GM19324 (cell line): ENCODE results near the gene ALKBH4.
A peak's percentile ranks its signal among the peaks of the same experiment; 100 is the strongest.
"Not testable (repeated sequence)": the region's sequence is repeated elsewhere in the genome, so short reads cannot be mapped to it uniquely, and the experiment has no call there.

Experiments used
- ATAC-seq: cut with Tn5 transposase; IDR thresholded peaks from one replicate; pipeline ENCODE4 v1.9.1; 2021; ENCODE audit warnings: mild to moderate bottlenecking, moderate library complexity; ENCODE audit not compliant: unreplicated experiment, low FRiP score

Gene ALKBH4

DNA sequence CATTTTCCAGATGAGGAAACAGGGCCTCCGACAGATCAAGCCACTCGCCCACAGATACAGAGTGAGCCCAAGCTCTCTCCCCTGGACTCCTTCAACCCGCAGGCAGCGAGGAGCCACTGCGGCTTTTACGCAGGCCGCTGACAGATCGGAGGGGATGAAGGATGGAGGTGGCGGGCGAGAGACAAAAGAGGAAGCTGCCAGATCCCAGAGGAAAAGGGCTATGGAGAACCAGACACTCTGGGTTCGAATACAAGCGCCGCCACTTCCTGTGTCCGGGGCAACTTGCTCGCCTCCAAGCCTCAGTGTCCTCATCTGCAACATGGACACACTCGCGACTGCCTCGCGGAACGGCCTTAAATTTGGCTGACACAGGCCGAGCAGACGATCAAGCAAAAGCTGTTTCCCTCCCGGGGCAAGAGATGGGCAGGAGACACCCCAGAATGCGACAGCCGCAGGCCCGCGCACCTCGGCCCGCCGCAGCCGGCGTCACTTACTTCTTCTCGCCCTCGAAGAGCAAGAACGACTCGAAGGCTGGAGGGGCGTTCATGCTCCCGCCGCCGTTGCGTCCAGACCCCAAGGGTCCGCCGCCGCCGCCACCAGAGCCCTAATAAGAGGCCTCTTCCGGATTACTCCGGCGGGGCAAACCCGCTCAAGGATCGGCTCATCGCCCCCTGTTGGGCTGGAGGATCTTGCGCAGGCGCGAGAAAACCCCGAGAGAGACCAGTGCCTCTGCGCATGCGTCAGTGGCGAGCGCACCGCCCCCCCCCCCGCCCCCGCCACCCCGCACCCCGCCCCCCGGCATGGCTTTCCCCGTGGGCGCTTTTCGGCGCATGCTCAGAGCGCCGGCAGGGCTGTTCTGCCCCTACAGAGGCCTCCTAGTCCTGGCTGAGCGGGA lies 13.9 kb upstream of the ALKBH4 start, which contains the start of gene POLR2J:
Gene POLR2J, minus strand, starts transcription at position 609 of the 895 bp plus-strand sequence. Its CDS starts 62 bp downstream, at position 547.
- peak; percentile 96 for ATAC-seq

DNA sequence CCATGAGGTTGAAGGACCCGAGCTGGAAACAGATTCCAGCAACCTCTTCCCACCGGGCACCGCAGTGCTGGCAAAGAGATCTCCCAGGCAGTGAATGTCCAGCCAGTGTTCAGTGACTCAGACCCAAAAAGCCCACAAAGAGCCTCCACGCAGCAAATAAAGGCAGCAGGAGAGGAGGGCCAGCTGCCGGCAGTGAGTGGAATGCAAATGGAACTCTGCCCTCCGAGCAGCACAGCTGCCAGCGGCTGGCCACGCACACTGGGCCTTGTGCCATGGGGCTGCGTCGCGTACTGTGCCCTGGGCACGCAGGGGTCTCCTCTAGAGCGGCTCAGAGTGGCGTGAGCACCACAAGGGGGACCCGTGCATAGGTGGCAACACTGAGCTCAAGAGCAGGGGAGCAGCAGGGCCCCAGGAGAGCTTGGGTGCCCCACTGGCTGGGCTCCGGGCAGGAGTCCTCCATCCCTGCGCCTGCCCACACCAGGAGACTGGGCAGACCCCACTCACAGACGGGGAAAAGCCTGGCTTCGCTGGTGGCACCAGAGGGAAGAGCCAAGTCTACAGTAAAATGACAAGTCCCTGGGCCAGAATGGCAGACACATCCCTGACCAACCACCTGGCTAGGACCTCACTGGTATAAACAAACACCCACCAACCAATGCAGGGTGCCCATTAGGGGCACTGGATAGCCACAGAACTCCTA lies 10.2 kb upstream of the ALKBH4 start:
- ATAC-seq = not testable (repeated sequence)

DNA sequence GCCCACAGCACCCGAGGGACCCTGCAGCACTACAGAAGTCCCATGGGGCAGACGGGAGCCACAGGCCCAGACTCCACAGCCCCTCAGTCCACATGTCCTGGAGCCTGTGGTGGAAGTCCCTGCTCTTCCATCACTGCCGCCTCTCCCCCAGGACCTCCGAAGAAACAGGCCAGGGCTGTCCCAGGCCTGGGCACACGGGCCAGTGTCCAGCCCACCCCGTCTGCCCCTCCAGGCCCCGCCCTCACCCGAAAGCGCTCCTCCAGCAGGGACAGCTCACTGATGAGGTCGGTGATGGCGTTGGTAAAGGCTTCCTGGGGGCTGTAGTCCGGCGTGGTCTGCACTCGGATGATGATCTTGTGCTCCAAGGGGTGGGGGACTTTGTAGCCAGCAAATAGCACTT lies 9.5 kb upstream of the ALKBH4 start:
- ATAC-seq = not testable (repeated sequence)

- no peak for ATAC-seq
Measured at GRCh38 chr7:102473271-102473991, 8.8 kb upstream of the ALKBH4 start.

DNA sequence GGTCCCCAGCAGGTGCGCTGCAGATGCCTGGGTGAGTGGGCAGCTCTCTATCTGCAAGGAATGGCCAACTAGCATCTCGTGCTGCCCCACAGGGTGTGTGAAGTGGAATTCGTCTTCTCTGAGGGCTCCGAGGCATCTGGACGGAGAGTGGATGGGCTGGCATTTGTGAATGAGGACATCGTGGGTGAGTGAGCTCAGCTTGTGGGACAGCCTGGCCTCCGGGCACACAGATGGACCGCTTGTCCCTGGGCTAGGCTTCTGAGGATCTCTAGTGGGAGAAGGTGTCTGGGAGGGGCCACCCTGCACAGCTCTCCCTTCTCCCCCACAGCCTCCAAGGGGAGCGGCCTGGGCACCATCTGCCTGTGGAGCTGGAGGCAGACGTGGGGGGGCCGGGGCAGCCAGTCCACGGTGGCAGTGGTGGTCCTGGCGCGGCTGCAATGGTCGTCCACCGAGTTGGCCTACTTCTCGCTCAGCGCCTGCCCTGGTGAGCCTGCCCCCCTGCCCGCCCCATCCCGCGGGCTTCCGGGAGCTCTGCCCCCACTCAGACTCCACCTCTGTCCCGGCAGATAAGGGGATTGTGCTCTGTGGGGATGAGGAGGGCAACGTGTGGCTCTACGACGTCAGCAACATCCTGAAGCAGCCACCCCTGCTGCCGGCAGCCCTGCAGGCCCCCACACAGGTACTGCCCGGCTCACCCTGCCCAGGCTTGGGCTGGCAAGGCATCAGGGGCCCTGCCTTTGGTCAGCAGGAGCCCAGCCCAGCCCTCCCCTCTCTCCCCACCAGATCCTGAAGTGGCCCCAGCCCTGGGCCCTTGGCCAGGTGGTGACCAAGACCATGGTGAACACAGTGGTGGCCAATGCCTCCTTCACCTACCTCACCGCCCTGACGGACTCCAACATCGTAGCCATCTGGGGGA lies 7.7 kb upstream of the ALKBH4 start:
- ATAC-seq = no peak

DNA sequence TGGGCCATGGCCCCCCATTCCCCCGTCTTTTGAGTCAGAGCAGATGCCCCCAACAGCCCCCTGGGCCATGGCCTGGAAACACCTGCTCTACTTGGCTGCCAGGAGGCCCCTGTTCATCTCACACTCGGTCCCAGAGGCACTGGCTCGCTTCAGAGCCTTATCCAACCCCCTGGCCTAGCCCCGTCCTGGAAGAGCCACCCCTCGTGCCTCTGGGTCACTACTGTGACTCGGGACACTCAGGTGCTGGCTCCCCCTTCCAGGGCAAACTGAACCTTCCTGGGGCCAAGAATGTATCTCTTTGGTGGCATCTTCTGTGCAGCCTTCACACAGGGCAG lies 7.1 kb upstream of the ALKBH4 start:
- ATAC-seq = no peak

GRCh38 chr7:102469972-102470825 lies 5.5 kb upstream of the ALKBH4 start:
- ATAC-seq = no peak

DNA sequence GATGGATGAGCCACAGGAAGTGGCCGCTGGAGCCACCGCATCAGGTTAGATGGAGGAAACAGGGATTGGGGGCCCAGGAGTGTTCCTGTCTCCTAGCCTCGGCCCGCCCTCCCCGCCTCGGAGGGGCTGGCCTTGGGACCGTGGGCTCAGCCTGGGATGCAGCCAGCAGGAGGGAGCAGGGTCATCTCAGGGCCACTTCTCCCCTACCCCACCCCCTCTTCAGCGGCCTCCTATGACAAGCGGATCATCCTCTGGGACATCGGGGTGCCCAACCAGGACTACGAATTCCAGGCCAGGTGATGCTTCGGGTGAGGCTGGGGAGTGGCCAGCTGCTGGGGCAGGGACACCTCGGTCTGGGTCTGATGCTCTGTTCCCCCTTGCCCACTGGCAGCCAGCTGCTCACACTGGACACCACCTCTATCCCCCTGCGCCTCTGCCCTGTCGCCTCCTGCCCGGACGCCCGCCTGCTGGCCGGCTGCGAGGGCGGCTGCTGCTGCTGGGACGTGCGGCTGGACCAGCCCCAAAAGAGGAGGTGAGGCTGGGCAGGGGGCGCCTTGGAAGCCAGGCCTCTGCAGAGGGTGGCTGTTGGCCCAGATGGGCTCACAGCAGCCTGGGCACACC lies 4.8 kb upstream of the ALKBH4 start:
- no peak for ATAC-seq

DNA sequence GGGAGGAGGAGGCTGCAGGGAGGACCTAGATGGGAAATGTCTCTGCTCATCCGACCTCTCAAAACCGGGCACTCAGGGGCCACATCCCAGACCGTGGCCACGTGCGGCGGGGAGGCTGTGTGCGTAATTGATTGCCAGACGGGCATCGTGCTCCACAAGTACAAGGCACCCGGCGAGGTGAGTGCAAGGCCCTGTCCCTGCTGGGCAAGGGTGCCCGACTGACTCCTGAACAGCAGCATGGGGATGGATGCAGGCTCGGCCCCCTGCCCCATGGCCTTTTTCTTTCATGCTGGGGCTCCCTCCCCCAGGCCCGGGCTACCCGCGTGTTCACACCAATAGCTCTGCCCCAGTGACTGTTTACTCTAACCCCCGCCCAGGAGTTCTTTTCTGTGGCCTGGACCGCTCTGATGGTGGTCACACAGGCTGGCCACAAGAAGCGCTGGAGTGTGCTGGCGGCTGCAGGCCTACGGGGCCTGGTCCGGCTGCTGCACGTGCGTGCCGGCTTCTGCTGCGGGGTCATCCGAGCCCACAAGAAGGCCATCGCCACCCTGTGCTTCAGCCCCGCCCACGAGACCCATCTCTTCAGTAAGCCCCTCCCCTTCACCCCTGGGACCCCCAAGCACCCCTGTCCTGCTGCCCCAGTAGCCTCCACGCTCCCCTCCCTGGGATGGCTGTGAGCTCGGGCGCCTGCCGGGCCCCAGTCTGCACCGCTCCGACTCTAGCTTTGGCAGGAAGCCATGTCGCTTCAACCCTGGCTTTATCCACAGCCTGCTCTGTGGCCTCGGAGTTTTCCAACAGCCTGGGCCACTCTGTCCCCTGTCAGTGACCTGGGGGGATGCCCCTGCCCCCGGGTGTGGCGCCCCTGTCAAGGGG lies 4.1 kb upstream of the ALKBH4 start:
- ATAC-seq = no peak

DNA sequence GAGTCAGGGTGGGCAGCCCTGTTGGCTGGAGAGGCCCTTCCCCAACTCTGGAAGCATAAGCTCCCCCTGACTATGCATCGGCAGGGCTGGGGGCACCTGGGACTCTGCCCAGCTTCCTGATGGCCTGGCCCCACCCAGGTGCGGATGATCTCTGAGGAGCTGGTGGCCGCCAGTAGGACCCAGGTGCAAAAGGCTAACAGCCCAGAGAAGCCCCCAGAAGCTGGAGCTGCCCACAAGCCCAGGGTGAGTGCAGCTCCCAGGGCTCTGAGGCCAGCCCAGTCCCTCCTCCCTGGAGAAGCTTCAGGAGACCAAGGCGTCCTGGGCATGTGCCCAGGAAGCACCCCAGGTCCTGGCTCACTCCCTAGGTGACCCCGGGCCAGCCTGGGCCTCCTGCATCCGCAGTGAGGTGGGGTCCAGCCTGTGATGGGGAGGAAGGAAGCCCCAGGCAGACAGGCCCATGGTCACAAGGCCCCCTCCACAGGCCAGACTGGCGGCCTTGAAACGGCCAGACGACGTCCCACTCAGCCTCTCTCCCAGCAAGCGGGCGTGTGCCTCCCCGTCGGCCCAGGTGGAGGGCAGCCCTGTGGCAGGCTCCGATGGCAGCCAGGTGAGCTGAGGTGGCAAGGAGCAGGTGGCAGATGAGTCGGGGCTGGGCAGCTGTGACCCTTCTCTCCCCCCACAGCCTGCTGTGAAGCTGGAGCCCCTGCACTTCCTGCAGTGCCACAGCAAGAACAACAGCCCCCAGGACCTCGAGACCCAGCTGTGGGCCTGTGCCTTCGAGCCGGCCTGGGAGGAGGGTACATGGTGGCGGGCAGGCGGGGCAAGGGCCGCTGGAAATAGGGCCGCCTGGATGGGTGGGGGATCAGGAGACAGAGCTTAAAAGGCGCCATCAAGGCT lies 3.2 kb upstream of the ALKBH4 start:
- ATAC-seq = no peak

- ATAC-seq = no peak
Measured at GRCh38 chr7:102466097-102466496, 1.4 kb upstream of the ALKBH4 start.

DNA sequence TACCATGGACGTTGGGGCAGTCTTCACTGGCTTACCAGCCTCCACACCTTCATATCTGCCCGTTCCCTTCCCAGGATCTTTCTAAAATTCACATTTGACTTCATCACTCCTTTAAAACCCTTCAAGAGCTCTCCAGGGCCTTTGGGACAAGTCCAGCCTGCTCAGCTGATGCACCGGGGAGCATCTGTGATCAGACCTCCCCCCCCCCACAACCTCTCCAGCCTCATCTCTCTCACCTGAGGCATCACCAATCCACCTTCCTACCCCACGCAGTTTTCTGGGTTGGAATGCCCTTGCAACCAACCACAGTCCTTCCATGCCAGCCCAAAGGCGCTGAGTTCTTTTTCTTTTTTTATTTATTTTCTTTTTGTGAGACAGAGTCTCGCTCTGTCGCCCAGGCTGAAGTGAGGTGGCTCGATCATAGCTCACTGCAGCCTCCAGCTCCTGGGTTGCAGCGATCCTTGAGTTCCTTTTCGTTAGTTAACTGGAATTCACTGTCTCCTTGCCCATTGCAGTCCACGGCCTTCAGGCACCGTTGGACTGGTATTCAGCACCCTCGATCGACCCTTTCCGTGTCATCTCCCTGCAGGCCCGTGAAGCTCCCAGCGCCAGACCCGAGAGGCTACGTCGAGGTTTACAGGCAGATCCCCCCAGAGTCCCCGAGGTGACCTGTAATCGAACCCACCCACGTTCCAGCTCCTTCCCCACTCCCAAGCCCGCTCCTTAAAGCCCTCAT lies 654 bp downstream of the ALKBH4 start:
- ATAC-seq = no peak

GRCh38 chr7:102460467-102460866 lies 4.2 kb downstream of the ALKBH4 start:
- ATAC-seq = no peak

DNA sequence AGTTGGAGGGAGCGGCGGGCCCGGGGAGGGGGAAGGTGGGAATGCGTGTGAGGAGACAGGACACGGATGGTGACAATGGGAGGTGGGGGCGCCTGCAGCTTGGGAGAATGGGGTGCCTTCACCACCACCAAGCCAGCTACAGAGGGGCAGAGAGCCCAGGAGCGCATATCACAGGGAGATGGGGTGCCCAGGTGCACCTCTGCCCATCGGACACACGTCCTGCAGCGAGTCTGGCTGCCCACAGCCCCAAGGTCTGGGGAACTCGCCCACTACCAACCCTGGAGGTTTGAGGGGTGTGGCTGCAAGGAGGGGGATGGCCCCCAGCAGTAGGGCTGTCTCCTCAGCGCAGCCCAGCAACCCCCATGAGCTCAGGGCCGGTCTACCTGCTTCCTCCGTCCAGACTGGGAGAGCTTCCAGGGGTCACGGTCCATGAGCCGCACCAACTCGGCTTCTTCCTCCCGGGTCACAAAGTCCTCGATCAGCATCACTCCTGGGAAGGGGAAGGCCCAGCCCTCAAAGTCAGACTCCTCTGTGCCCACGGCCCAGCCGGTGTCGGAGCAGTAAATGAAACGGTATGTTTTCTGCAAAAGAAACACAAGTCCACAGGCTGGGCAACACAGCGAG lies 5.3 kb downstream of the ALKBH4 start:
- ATAC-seq = no peak

- no peak for ATAC-seq
Measured at GRCh38 chr7:102457352-102457924, 7.2 kb downstream of the ALKBH4 start.
